Upper lobe of left lung (tissue), 6 donors: ENCODE measurements around the gene MAP7D3. TPM values are rescaled to one million over a fixed set of nuclear protein-coding genes. Genes with fewer than 3 reads are reported as not detected.

Experiments
- ATAC-seq, 2 donors: fragments of 200-7000 bp; cut with Tn5 transposase; one replicate each; pipeline ENCODE4 v1.9.1; 2022; ENCODE audit warnings: mild to moderate bottlenecking in 2 of 2, moderate library complexity in 2 of 2; ENCODE audit not compliant: low FRiP score in 2 of 2
- DNase-seq, 2 donors: peaks; one replicate each; pipeline ENCODE4 v3.0.0-alpha.2; 2019 to 2020
- H3K27ac ChIP-seq, 4 donors: fragments of 200-600 bp; sonication (generic); one replicate each; pipeline ENCODE4 v1.5.1; 2016 to 2019
- H3K27me3 ChIP-seq, 4 donors: fragments of 200-600 bp; sonication (generic); one replicate each; pipeline ENCODE4 v1.5.1; 2017 to 2019
- H3K36me3 ChIP-seq, 4 donors: fragments of 200-600 bp; sonication (generic); one replicate each; pipeline ENCODE4 v1.5.1; 2016 to 2019
- H3K4me1 ChIP-seq, 4 donors: fragments of 200-600 bp; sonication (generic); one replicate each; pipeline ENCODE4 v1.5.1; 2018 to 2019
- H3K4me3 ChIP-seq, 4 donors: fragments of 200-600 bp; sonication (generic); one replicate each; pipeline ENCODE4 v1.5.1; 2017 to 2019; ENCODE audit warnings: mild to moderate bottlenecking in 2 of 4, moderate library complexity in 1 of 4
- H3K9me3 ChIP-seq, 4 donors: fragments of 200-600 bp; sonication (generic); one replicate each; pipeline ENCODE4 v1.5.1; 2018 to 2019
- EP300 ChIP-seq, 4 donors: sonication (generic); formaldehyde crosslinking; IDR thresholded peaks; one replicate each; pipeline ENCODE4 v1.5.1; 2017; ENCODE audit warnings: antibody characterized with exemption in 4 of 4, control low read depth in 2 of 4
- POLR2A ChIP-seq, 4 donors: fragments of 450-650 bp; IDR thresholded peaks; one replicate each; pipeline ENCODE4 v1.5.1; 2016 to 2017; ENCODE audit warnings: antibody characterized with exemption in 4 of 4, mild to moderate bottlenecking in 2 of 4
- POLR2AphosphoS5 ChIP-seq, 2 donors: sonication (generic); formaldehyde crosslinking; IDR thresholded peaks; one replicate each; pipeline ENCODE4 v1.5.1; 2017; ENCODE audit warnings: antibody characterized with exemption in 2 of 2
- WGBS, 2 donors: methylation state at CpG; one replicate each; pipeline ENCODE4 v1.1.5; 2017 to 2018; 5-methylcytosine and 5-hydroxymethylcytosine counted together
- total RNA-seq, 6 donors: library from RNA; depleted of rRNA in 4 of 6; stranded (reverse); fragments of >200 nt in 4 of 6; gene quantifications; one replicate each; pipeline versions ENCODE4 v1.1.0 to v1.2.1, GENCODE V29; 2016 to 2021
- TF ChIP-seq, protein P1 (sequence below), 6 experiments: fragments of 450-650 bp in 4 of 6; fragments of 200-600 bp in 2 of 6; sonication (generic) in 2 of 6; IDR thresholded peaks; one replicate each; pipeline ENCODE4 v1.5.1; 2016 to 2019; ENCODE audit warnings: antibody characterized with exemption in 6 of 6
- donor health status: DM: no; HTN: no; CAD: no; lungs with moderate emphysema.
- donor health status: DM: no; HTN: yes; CAD: no; lungs with severe emphysema.

Gene MAP7D3
- total RNA-seq, 6 donors from 2014 or later, result 4.8 to 19.9 (median 9.3) TPM

DNA sequence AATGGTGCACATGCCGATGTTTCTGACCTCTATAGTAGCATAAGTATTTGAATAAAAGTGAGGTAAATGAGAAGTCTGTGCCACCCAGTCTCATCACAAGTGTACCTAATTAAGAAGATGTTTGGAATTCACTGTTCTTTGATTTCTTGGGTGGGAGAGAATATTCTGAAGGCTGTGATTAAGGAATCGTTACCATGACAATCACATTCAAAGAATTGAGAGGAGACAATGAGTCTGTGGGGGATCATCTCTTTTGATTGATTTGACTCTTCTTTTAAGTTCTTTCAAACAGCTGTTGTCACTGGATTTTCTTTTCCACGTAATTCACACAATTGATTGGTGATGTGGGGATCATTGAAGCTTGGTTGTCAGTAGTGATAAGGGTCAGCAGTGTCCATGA is 85.8 kb downstream of the MAP7D3 start:
- H3K27me3 ChIP-seq, result no peaks in the 10 kb centered on the region
- peaks cover 4 to 8% (median 7%) of the 10 kb centered on the region in 4 donors for H3K4me1 ChIP-seq
- 45 to 68% methylated on average over 3 of the region's 3 CpGs for WGBS, 2 donors
- DNase-seq, result no peak
- ATAC-seq, result no peak
- H3K4me3 ChIP-seq, result no peak overlapping the region
- TF ChIP-seq POLR2AphosphoS5 (IDR thresholded peaks at IDR 0.05), result no peak
- TF ChIP-seq EP300 (IDR thresholded peaks at IDR 0.05), result no peak
- TF ChIP-seq POLR2A (IDR thresholded peaks at IDR 0.05), result no peak
- TF ChIP-seq, protein P1, sequence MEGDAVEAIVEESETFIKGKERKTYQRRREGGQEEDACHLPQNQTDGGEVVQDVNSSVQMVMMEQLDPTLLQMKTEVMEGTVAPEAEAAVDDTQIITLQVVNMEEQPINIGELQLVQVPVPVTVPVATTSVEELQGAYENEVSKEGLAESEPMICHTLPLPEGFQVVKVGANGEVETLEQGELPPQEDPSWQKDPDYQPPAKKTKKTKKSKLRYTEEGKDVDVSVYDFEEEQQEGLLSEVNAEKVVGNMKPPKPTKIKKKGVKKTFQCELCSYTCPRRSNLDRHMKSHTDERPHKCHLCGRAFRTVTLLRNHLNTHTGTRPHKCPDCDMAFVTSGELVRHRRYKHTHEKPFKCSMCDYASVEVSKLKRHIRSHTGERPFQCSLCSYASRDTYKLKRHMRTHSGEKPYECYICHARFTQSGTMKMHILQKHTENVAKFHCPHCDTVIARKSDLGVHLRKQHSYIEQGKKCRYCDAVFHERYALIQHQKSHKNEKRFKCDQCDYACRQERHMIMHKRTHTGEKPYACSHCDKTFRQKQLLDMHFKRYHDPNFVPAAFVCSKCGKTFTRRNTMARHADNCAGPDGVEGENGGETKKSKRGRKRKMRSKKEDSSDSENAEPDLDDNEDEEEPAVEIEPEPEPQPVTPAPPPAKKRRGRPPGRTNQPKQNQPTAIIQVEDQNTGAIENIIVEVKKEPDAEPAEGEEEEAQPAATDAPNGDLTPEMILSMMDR (IDR thresholded peaks at IDR 0.05), result no peak
- no peaks in the 10 kb centered on the region for H3K36me3 ChIP-seq
- no peak overlapping the region for H3K27ac ChIP-seq
- H3K9me3 ChIP-seq, result no peaks in the 10 kb centered on the region

DNA sequence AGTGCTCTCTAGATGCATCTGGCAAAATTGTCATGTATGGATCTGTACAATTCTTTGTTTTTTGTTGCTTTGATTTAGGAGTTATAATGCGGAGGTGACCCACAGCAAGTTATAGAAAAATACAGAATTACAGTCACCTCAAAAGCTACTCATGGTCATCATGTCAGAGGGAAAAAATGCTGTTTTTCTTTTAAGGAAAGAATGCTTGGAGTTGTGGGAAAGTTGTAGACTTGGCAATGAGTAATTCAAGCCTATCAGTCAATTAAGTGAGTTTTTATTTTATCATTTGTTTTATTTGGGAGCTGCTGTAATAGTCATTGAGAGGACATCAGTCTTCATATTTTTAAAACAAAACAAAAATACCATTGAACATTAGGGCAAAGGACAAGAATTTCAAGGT is 87.5 kb downstream of the MAP7D3 start:
- ATAC-seq (no peak), DNase-seq (no peak)
- Histone ChIP-seq H3K27me3 (no peaks in the 10 kb centered on the region), H3K36me3 (no peaks in the 10 kb centered on the region), H3K4me3 (no peak overlapping the region), H3K4me1 (no peaks in the 10 kb centered on the region), H3K27ac (no peak overlapping the region), H3K9me3 (no peaks in the 10 kb centered on the region)
- TF ChIP-seq POLR2A (IDR thresholded peaks at IDR 0.05) (no peak), POLR2AphosphoS5 (IDR thresholded peaks at IDR 0.05) (no peak), EP300 (IDR thresholded peaks at IDR 0.05) (no peak)
- TF ChIP-seq, protein P1 (IDR thresholded peaks at IDR 0.05), result no peak
- 70 to 81% methylated on average over 1 of the region's 1 CpG for WGBS, 2 donors

Other genes starting within 250 kb of the MAP7D3 start
- 100 to 1,000 TPM; 114 to 426 (median 255) TPM for gene FHL1, start 103.9 kb downstream of the MAP7D3 start, total RNA-seq
- under 1 TPM in 5 of 6 donors, not detected in 1; under 0.01 to 0.17 (median 0.10) TPM for gene ADGRG4, start 49.6 kb upstream of the MAP7D3 start, total RNA-seq
- not detected for gene BRS3, start 236.5 kb upstream of the MAP7D3 start, total RNA-seq
- gene HTATSF1, start 246.2 kb upstream of the MAP7D3 start, total RNA-seq, result 10 to 100 TPM; 22.8 to 56.4 (median 27.0) TPM